Measurements from ENCODE around the gene TUBB4A.
A peak's percentile ranks its signal among the peaks of the same experiment; 100 is the strongest.
"Not testable (repeated sequence)": the region's sequence is repeated elsewhere in the genome, so short reads cannot be mapped to it uniquely, and the experiment has no call there.

The TUBB4A gene

GRCh38 chr19:6522712-6523111, 20.6 kb upstream of the TUBB4A start:
- DNase-seq: no peak

GRCh38 chr19:6521718-6522646, 19.9 kb upstream of the TUBB4A start:
- peak; percentile 53 to 60 for DNase-seq

- DNase-seq: no peak
Measured at GRCh38 chr19:6519289-6519688, 17.2 kb upstream of the TUBB4A start.

- DNase-seq: peak in 1 of 2 donors; percentile 21
Measured at GRCh38 chr19:6518145-6518911, 16.2 kb upstream of the TUBB4A start.

- DNase-seq: peak; percentile 97
Measured at GRCh38 chr19:6516659-6517291, 14.7 kb upstream of the TUBB4A start.

GRCh38 chr19:6516018-6516658, 14.0 kb upstream of the TUBB4A start:
- peak; percentile 70 to 87 for DNase-seq

- no peak for DNase-seq
Measured at GRCh38 chr19:6514926-6515544, 12.9 kb upstream of the TUBB4A start.

GRCh38 chr19:6514089-6514488, 12.0 kb upstream of the TUBB4A start:
- no peak for DNase-seq

GRCh38 chr19:6510618-6511017, 8.5 kb upstream of the TUBB4A start:
- no peak for DNase-seq

GRCh38 chr19:6509118-6509971, 7.2 kb upstream of the TUBB4A start:
- DNase-seq: no peak

GRCh38 chr19:6508028-6508771, 6.1 kb upstream of the TUBB4A start:
- DNase-seq: not testable (repeated sequence)

- DNase-seq: no peak
Measured at GRCh38 chr19:6503407-6504201, 1.5 kb upstream of the TUBB4A start.

- DNase-seq: no peak
Measured at GRCh38 chr19:6500837-6501739, 1.0 kb downstream of the TUBB4A start.

- no peak for DNase-seq
Measured at GRCh38 chr19:6499052-6499790, 2.9 kb downstream of the TUBB4A start.

- DNase-seq: no peak
Measured at GRCh38 chr19:6498294-6499036, 3.6 kb downstream of the TUBB4A start.

- no peak for DNase-seq
Measured at GRCh38 chr19:6495947-6496346, 6.2 kb downstream of the TUBB4A start.

GRCh38 chr19:6494438-6495036, 7.6 kb downstream of the TUBB4A start:
- no peak for DNase-seq
